BLaER1 (cell line): ENCODE measurements around the gene OTUB2.

Experiments used
- H3K27ac ChIP-seq: shearing (Covaris generic); formaldehyde crosslinking; 2 replicates; pipeline ENCODE4 v1.8.1; 2022
- H3K27me3 ChIP-seq: shearing (Covaris generic); formaldehyde crosslinking; 2 replicates; pipeline ENCODE4 v1.8.1; 2022
- H3K36me3 ChIP-seq: shearing (Covaris generic); formaldehyde crosslinking; 2 replicates; pipeline ENCODE4 v1.8.1; 2022
- H3K4me1 ChIP-seq: shearing (Covaris generic); formaldehyde crosslinking; 2 replicates; pipeline ENCODE4 v1.8.1; 2022
- H3K4me2 ChIP-seq: shearing (Covaris generic); formaldehyde crosslinking; 2 replicates; pipeline ENCODE4 v1.8.1; 2022
- H3K4me3 ChIP-seq: shearing (Covaris generic); formaldehyde crosslinking; 2 replicates; pipeline ENCODE4 v1.8.1; 2022
- H3K9ac ChIP-seq: shearing (Covaris generic); formaldehyde crosslinking; 2 replicates; pipeline ENCODE4 v1.8.1; 2022
- H3K9me3 ChIP-seq: shearing (Covaris generic); formaldehyde crosslinking; 2 replicates; pipeline ENCODE4 v1.8.1; 2022
- H4K20me1 ChIP-seq: shearing (Covaris generic); formaldehyde crosslinking; 2 replicates; pipeline ENCODE4 v1.8.1; 2022
- Cebpa-rat ChIP-seq: shearing (Covaris generic); IDR thresholded peaks from 2 replicates; pipeline ENCODE4 v1.8.1; 2022

The OTUB2 gene

DNA sequence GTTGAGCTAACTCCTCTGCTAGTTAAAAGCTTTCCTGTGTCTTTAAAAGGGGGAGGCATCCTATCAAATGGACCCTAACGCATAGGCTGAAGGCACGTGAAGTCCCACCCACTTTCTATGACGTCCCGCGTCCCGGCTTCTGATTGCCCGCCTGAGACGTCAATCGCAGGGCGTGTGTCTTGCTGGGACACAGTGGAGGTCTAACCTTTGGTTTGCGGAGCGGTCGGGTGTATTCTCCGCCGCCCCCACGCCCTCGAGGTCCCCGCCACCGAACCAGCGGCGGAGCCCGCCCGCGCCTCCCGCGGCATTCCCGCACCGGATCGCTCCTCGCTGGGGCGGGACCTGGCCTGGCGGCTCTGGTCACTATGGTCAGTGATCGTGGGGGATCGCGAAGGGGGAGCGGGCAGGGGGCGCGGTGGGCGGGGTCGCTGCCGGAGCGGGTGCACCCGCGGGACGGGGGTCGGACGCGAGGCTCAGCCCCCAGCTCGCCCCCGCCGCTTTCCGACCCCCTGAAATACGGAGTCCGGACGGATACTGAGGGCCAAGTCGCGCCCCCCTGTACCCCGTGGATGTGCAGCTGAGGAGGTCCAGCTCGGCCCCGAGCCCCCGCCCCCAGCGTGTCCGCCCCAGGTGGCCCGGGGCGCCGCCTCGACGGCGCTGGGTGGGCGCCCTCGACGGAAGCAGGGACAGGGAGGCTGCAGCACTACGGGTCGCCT, at the start of gene OTUB2:
TSS of gene OTUB2 (plus strand) at position 168 of the 716 bp plus-strand sequence. CDS start at position 366, 198 bp downstream.
- no peak for TF ChIP-seq Cebpa-rat
- no peaks in the 10 kb centered on the region for H3K9me3 ChIP-seq
- no peaks in the 10 kb centered on the region for H3K36me3 ChIP-seq
- H3K4me3 ChIP-seq = peak within 1 kb of the TSS; percentile 66
- H3K4me1 ChIP-seq = peaks cover 49% of the 10 kb centered on the region
- no peaks in the 10 kb centered on the region; the same call in 1 of the 2 replicates for H4K20me1 ChIP-seq
- no peak within 1 kb of the TSS for H3K27ac ChIP-seq
- peak within 1 kb of the TSS; percentile 58; the same call in 1 of the 2 replicates for H3K9ac ChIP-seq
- no peaks in the 10 kb centered on the region for H3K27me3 ChIP-seq
- H3K4me2 ChIP-seq = peak within 1 kb of the TSS; percentile 79

DNA sequence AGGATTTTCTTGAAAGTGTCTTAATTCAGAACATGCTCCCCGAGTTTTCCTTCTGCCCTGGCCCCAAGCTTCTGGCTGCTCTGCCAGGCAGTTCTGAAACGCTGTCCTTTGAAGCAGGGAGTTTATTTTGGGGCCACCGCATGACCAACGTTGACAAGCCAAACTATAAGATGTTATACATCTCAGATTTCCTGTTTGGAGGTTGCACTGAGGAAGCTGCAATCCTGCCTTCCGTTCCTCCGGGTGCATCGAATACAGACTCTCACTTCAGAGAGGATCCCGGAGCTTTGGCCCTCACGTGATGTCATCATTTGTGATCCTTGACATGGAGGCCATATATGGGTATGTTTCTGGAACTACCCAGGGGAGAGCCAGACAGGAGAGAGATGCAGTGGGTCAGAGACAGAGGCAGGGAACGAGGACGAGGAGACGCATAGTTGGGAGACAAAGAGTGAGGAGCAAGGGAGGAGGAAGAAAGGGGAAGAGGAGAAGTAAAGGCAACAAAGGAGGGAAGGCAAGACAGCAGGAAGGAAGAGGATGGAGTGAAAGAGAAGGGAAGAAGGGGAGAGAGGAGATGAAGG, 49.6 kb upstream of the OTUB2 start, which contains the start of gene ASB2:
TSS of gene ASB2 (minus strand) at position 94 of the 581 bp plus-strand sequence. CDS start 12,031 bp downstream, outside the sequence.
- peaks cover 69% of the 10 kb centered on the region for H3K4me1 ChIP-seq
- H3K27me3 ChIP-seq = peaks cover 46% of the 10 kb centered on the region
- peak within 1 kb of the TSS; percentile 82 for H3K4me2 ChIP-seq
- H3K4me3 ChIP-seq = peak within 1 kb of the TSS; percentile 40
- no peaks in the 10 kb centered on the region for H3K36me3 ChIP-seq
- no peaks in the 10 kb centered on the region for H4K20me1 ChIP-seq
- H3K9ac ChIP-seq = no peak within 1 kb of the TSS
- TF ChIP-seq Cebpa-rat = no peak
- H3K9me3 ChIP-seq = peaks cover 9% of the 10 kb centered on the region; the same call in 1 of the 2 replicates
- H3K27ac ChIP-seq = no peak within 1 kb of the TSS

DNA sequence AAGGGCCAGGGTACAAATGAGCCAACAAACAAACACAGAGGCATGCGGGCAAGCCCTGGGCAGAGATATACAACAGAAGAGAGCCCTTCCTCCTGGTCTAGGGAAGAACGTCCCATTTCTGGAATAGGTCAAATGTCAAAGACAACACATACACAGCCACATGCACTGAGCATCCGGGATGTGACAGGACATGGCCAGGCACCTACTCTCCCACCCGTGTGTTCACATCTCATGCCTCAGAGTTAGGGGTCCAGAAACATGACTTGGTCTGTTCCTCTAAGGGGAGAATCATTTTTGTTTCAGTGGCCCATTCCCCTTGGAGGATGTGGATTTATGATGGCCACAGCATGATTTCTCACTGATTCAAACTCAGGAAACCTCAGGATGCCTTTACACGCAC, 49.0 kb upstream of the OTUB2 start:
- Histone ChIP-seq H3K9ac (no peak overlapping the region), H3K9me3 (peaks cover 9% of the 10 kb centered on the region; the same call in 1 of the 2 replicates), H4K20me1 (no peaks in the 10 kb centered on the region), H3K27ac (no peak overlapping the region), H3K4me1 (peaks cover 65% of the 10 kb centered on the region), H3K4me2 (peak overlapping the region; percentile 82), H3K36me3 (no peaks in the 10 kb centered on the region), H3K4me3 (no peak overlapping the region), H3K27me3 (peaks cover 52% of the 10 kb centered on the region)
- no peak for TF ChIP-seq Cebpa-rat

- H3K36me3 ChIP-seq = no peaks in the 10 kb centered on the region
- peaks cover 60% of the 10 kb centered on the region for H3K4me1 ChIP-seq
- H3K27ac ChIP-seq = no peak overlapping the region
- H3K9me3 ChIP-seq = peaks cover 9% of the 10 kb centered on the region; the same call in 1 of the 2 replicates
- H4K20me1 ChIP-seq = no peaks in the 10 kb centered on the region
- H3K9ac ChIP-seq = no peak overlapping the region
- no peak for TF ChIP-seq Cebpa-rat
- H3K4me3 ChIP-seq = no peak overlapping the region
- peak overlapping the region; percentile 82 for H3K4me2 ChIP-seq
- H3K27me3 ChIP-seq = peaks cover 54% of the 10 kb centered on the region
Measured at GRCh38 chr14:93977790-93978581, 48.2 kb upstream of the OTUB2 start.

- TF ChIP-seq Cebpa-rat = no peak
- no peak overlapping the region for H3K4me3 ChIP-seq
- H3K36me3 ChIP-seq = no peaks in the 10 kb centered on the region
- peak overlapping the region; percentile 82 for H3K4me2 ChIP-seq
- H3K27ac ChIP-seq = no peak overlapping the region
- peaks cover 14% of the 10 kb centered on the region; the same call in 1 of the 2 replicates for H3K9me3 ChIP-seq
- H4K20me1 ChIP-seq = no peaks in the 10 kb centered on the region
- H3K4me1 ChIP-seq = peaks cover 58% of the 10 kb centered on the region
- H3K9ac ChIP-seq = no peak overlapping the region
- peaks cover 48% of the 10 kb centered on the region for H3K27me3 ChIP-seq
Measured at GRCh38 chr14:93978735-93979134, 47.4 kb upstream of the OTUB2 start.

GRCh38 chr14:93980456-93981201, 45.5 kb upstream of the OTUB2 start:
- H3K9ac ChIP-seq = no peak overlapping the region
- H3K27ac ChIP-seq = no peak overlapping the region
- peaks cover 14% of the 10 kb centered on the region; the same call in 1 of the 2 replicates for H3K9me3 ChIP-seq
- H4K20me1 ChIP-seq = no peaks in the 10 kb centered on the region
- peaks cover 39% of the 10 kb centered on the region for H3K4me1 ChIP-seq
- TF ChIP-seq Cebpa-rat = no peak
- no peaks in the 10 kb centered on the region for H3K36me3 ChIP-seq
- no peak overlapping the region for H3K4me2 ChIP-seq
- peaks cover 37% of the 10 kb centered on the region for H3K27me3 ChIP-seq
- H3K4me3 ChIP-seq = no peak overlapping the region

DNA sequence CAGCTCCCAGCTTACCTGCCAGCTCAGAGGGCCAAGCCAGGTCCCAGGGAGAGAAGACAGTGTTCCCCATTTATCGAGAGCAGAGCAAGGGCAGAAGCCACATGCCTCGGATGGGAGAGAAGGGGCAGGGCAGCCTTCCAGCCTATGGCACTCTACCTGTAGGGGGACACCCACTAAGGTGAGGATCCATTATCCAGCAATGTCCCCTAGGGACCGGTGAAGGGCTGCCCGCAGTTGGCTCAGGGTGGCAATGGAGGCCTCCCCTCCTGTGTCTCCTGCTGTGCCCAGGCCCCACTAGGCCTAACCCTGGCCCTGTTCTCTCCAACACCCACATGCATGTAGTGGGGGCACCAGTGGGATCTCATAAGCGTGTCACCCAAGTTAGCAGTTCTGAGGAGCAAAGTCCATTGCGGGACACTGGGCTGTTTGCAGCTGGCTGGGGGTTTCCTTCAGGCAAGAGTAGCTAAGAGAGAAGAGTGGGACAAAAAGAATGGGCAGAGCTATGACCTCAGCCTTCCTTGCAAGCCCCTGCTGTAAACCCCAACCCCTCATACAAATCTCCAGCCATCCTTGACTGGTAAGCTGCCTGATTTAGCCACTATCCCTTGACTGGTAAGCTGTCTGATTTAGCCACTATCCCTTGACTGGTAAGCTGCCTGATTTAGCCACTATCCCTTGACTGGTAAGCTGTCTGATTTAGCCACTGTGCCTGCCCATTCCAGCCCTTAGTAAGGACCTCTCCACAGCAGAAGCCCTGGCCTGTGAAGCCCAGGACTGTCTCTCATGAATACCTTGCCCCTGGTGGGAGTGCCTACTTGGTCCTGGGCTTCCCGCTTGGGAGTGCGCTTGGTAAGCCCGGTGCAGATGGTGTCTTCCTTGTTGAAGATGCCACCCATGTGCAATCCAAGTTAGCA, 44.6 kb upstream of the OTUB2 start:
- H3K36me3 ChIP-seq = no peaks in the 10 kb centered on the region
- no peak overlapping the region for H3K27ac ChIP-seq
- H3K9ac ChIP-seq = no peak overlapping the region
- peaks cover 14% of the 10 kb centered on the region; the same call in 1 of the 2 replicates for H3K9me3 ChIP-seq
- peaks cover 39% of the 10 kb centered on the region for H3K27me3 ChIP-seq
- H3K4me1 ChIP-seq = peaks cover 29% of the 10 kb centered on the region
- H4K20me1 ChIP-seq = no peaks in the 10 kb centered on the region
- no peak overlapping the region for H3K4me3 ChIP-seq
- TF ChIP-seq Cebpa-rat = no peak
- H3K4me2 ChIP-seq = no peak overlapping the region

DNA sequence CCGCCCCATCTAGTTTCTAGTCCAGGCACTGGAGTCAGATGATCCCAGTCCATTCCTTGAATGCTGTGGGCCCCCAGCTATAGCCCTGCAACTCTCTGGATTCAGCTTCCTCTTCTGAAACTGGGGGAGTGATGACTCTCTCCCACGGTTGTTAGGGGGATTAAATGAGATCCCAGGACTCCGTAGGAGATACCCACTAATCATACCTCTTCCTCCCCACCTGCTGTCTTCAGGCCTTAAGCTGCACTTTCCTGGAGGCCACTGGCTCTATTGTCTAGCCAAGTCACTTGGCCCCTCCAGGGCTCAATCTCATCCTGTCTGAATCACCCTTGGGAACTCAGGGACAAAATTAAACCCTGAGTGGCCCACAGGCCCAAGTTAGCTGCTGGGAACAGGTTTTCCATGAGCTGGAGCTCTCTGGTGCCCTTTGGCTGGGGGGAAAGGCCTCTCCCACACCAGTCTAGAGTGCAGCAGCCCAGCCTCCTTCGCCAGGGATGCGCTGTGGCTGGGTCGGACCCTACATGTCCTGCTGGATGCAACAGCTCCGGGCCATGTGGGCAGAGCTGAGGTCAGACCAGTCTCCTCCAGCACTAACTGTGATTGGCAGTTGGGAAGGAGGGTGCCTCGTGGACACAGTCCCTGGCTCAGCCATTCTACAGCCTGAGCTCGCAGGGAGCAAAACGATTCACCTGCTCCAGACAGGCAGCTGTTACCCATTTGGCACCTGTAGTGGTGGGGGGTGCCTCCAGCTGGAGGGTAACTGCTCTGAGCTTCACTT, 43.7 kb upstream of the OTUB2 start:
- Histone ChIP-seq H3K27me3 (peaks cover 46% of the 10 kb centered on the region), H3K4me3 (no peak overlapping the region), H3K27ac (no peak overlapping the region), H3K4me1 (peaks cover 21% of the 10 kb centered on the region), H3K4me2 (no peak overlapping the region), H4K20me1 (no peaks in the 10 kb centered on the region), H3K9me3 (peaks cover 13% of the 10 kb centered on the region; the same call in 1 of the 2 replicates), H3K36me3 (no peaks in the 10 kb centered on the region), H3K9ac (no peak overlapping the region)
- no peak for TF ChIP-seq Cebpa-rat
